Stimulated activated memory B cell treated with anti-CD40 and anti-IgM and Interleukin-4, amounts not matched to agents 10 μg/mL and 1 μg/mL and 100 μg/mL, for 72 hours (primary cell): ENCODE data around the gene CD38.
A peak's percentile ranks its signal among the peaks of the same experiment; 100 is the strongest.
"Not testable (repeated sequence)": the region's sequence is repeated elsewhere in the genome, so short reads cannot be mapped to it uniquely, and the experiment has no call there.

Experiments used
- ATAC-seq: fragments of 150-1000 bp; cut with Tn5 transposase; 2 replicates; pipeline ENCODE4 v1.10.0; 2021
- H3K27ac Mint-ChIP-seq: one replicate; pipeline ENCODE4 v1.8.0; 2022; ENCODE audit warnings: mild to moderate bottlenecking, mixed read lengths
- H3K27me3 Mint-ChIP-seq: one replicate; pipeline ENCODE4 v1.8.0; 2022; ENCODE audit warnings: mixed read lengths
- H3K36me3 Mint-ChIP-seq: one replicate; pipeline ENCODE4 v1.8.0; 2022; ENCODE audit warnings: mixed read lengths
- H3K4me1 Mint-ChIP-seq: one replicate; pipeline ENCODE4 v1.8.0; 2022; ENCODE audit warnings: mixed read lengths
- H3K4me3 Mint-ChIP-seq: one replicate; pipeline ENCODE4 v1.8.0; 2022; ENCODE audit warnings: mild to moderate bottlenecking, moderate library complexity, mixed read lengths
- H3K9me3 Mint-ChIP-seq: one replicate; pipeline ENCODE4 v1.8.0; 2022; ENCODE audit warnings: mixed read lengths

CD38 gene

GRCh38 chr4:15805583-15806517 is 27.7 kb downstream of the CD38 start:
- peaks cover 5% of the 10 kb centered on the region for H3K27me3 Mint-ChIP-seq
- H3K9me3 Mint-ChIP-seq: no peaks in the 10 kb centered on the region
- H3K36me3 Mint-ChIP-seq: peaks cover 2% of the 10 kb centered on the region
- peak; percentile 91 for ATAC-seq
- no peak overlapping the region for H3K27ac Mint-ChIP-seq
- peaks cover 29% of the 10 kb centered on the region for H3K4me1 Mint-ChIP-seq
- H3K4me3 Mint-ChIP-seq: no peak overlapping the region

DNA sequence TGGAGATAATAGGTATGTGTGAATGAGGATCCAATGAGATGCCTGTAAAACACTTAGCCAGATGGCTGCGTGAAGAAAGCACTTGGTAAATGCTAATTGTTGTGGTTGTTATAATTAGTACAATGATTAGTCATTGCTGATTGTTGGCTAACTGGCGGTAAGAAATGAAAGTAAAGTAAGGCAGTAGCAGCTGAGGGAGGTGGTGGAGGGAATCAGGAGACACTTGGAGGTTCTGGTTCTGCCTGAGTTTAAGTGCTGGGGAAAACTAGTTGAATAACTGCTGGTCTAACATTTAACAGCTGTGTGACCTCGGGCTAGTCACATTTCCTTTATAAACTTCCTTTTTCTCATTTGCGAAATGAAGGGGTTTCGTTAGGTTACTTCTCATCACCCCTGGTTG is 30.9 kb downstream of the CD38 start:
- Mint-ChIP-seq H3K4me3 (peak overlapping the region; percentile 16), H3K4me1 (peaks cover 29% of the 10 kb centered on the region), H3K9me3 (no peaks in the 10 kb centered on the region), H3K36me3 (no peaks in the 10 kb centered on the region), H3K27ac (no peak overlapping the region), H3K27me3 (no peaks in the 10 kb centered on the region)
- peak; percentile 62 for ATAC-seq

DNA sequence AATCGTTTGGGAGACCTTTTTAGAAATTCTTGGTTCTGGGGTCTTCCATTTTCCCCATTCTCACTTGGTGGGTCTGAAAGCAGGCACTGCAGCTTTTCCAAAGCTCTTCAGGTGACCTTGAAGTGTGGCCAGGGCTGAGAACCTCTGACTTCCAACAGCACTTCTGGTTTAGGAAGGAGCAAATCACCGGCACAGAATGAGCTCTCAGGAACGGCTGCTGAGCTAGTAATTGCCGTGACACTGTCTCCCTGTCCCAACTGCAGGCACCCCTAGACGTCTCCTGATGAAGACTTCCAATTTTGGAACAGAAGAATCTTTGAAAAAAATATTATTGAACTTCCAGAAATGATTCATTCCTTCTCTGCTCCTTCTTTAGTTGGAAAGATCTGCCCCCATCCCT is 31.3 kb downstream of the CD38 start:
- Mint-ChIP-seq H3K36me3 (no peaks in the 10 kb centered on the region), H3K4me3 (no peak overlapping the region), H3K4me1 (peaks cover 29% of the 10 kb centered on the region), H3K9me3 (no peaks in the 10 kb centered on the region), H3K27me3 (no peaks in the 10 kb centered on the region), H3K27ac (no peak overlapping the region)
- ATAC-seq: no peak

GRCh38 chr4:15811703-15812337 is 33.7 kb downstream of the CD38 start:
- Mint-ChIP-seq H3K27ac (no peak overlapping the region), H3K27me3 (no peaks in the 10 kb centered on the region), H3K4me1 (peaks cover 16% of the 10 kb centered on the region), H3K9me3 (no peaks in the 10 kb centered on the region), H3K4me3 (no peak overlapping the region), H3K36me3 (no peaks in the 10 kb centered on the region)
- no peak for ATAC-seq

GRCh38 chr4:15832523-15833451 is 54.7 kb downstream of the CD38 start:
- Mint-ChIP-seq H3K36me3 (peaks cover 19% of the 10 kb centered on the region), H3K27ac (peak overlapping the region; percentile 64)
- peak; percentile 83 for ATAC-seq

GRCh38 chr4:15833801-15834200 is 55.7 kb downstream of the CD38 start:
- Mint-ChIP-seq H3K4me3 (no peak overlapping the region), H3K4me1 (peaks cover 7% of the 10 kb centered on the region), H3K27ac (no peak overlapping the region), H3K27me3 (peaks cover 6% of the 10 kb centered on the region), H3K9me3 (peaks cover 14% of the 10 kb centered on the region), H3K36me3 (peaks cover 19% of the 10 kb centered on the region)
- ATAC-seq: no peak

More at GRCh38 chr4:15832523-15833451, 54.7 kb downstream of the CD38 start:
- H3K4me3 Mint-ChIP-seq: no peak overlapping the region
- H3K4me1 Mint-ChIP-seq: peaks cover 7% of the 10 kb centered on the region
- H3K27me3 Mint-ChIP-seq: peaks cover 6% of the 10 kb centered on the region
- peaks cover 14% of the 10 kb centered on the region for H3K9me3 Mint-ChIP-seq

DNA sequence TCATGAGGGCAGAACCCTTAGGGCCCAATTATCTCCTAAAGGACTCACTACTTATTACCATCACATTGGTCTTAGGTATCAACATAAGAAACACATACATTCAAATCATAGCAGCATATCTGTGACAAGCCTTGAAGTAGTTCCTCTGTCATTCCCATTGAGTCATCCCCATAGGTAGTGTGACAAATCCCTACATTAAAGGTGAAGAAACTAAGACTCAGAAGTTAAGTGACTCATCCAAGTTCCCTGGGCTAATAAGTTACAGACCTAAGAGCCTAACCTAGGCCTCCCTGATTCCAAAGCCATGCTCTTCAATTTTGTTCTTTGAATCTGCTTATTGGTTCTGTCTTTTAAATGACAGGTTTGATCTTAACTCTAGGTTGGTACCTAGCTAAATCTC is 58.2 kb downstream of the CD38 start:
- Mint-ChIP-seq H3K27me3 (no peaks in the 10 kb centered on the region), H3K36me3 (peaks cover 14% of the 10 kb centered on the region)
- ATAC-seq: no peak

GRCh38 chr4:15837591-15837990 is 59.5 kb downstream of the CD38 start:
- H3K9me3 Mint-ChIP-seq: no peaks in the 10 kb centered on the region
- no peak overlapping the region for H3K27ac Mint-ChIP-seq
- H3K36me3 Mint-ChIP-seq: peaks cover 16% of the 10 kb centered on the region
- ATAC-seq: no peak
- no peaks in the 10 kb centered on the region for H3K27me3 Mint-ChIP-seq
- no peak overlapping the region for H3K4me3 Mint-ChIP-seq
- H3K4me1 Mint-ChIP-seq: peaks cover 6% of the 10 kb centered on the region

More for the DNA sequence above, 58.2 kb downstream of the CD38 start:
- Mint-ChIP-seq H3K4me1 (peaks cover 7% of the 10 kb centered on the region), H3K27ac (no peak overlapping the region), H3K4me3 (no peak overlapping the region), H3K9me3 (no peaks in the 10 kb centered on the region)

GRCh38 chr4:15841194-15841730 is 63.1 kb downstream of the CD38 start:
- H3K27ac Mint-ChIP-seq, H3K9me3 Mint-ChIP-seq, H3K4me3 Mint-ChIP-seq, H3K4me1 Mint-ChIP-seq, H3K27me3 Mint-ChIP-seq, ATAC-seq: not testable (repeated sequence)
- H3K36me3 Mint-ChIP-seq: peaks cover 16% of the 10 kb centered on the region

- H3K4me1 Mint-ChIP-seq: no peaks in the 10 kb centered on the region
- ATAC-seq: no peak
- H3K27ac Mint-ChIP-seq: no peak overlapping the region
- H3K9me3 Mint-ChIP-seq: no peaks in the 10 kb centered on the region
- H3K27me3 Mint-ChIP-seq: no peaks in the 10 kb centered on the region
- H3K4me3 Mint-ChIP-seq: no peak overlapping the region
- no peaks in the 10 kb centered on the region for H3K36me3 Mint-ChIP-seq
Measured at GRCh38 chr4:15847746-15848145, 69.6 kb downstream of the CD38 start.

GRCh38 chr4:15848191-15848842 is 70.2 kb downstream of the CD38 start:
- H3K4me3 Mint-ChIP-seq: no peak overlapping the region
- no peaks in the 10 kb centered on the region for H3K36me3 Mint-ChIP-seq
- no peaks in the 10 kb centered on the region for H3K4me1 Mint-ChIP-seq
- H3K9me3 Mint-ChIP-seq: no peaks in the 10 kb centered on the region
- H3K27ac Mint-ChIP-seq: no peak overlapping the region
- H3K27me3 Mint-ChIP-seq: no peaks in the 10 kb centered on the region
- no peak for ATAC-seq

GRCh38 chr4:15851969-15852368 is 73.8 kb downstream of the CD38 start:
- Mint-ChIP-seq H3K27me3 (no peaks in the 10 kb centered on the region), H3K4me1 (no peaks in the 10 kb centered on the region), H3K9me3 (no peaks in the 10 kb centered on the region), H3K4me3 (no peak overlapping the region), H3K36me3 (no peaks in the 10 kb centered on the region), H3K27ac (no peak overlapping the region)
- no peak for ATAC-seq

- H3K9me3 Mint-ChIP-seq: no peaks in the 10 kb centered on the region
- no peak for ATAC-seq
- no peaks in the 10 kb centered on the region for H3K27me3 Mint-ChIP-seq
- H3K27ac Mint-ChIP-seq: no peak overlapping the region
- H3K4me1 Mint-ChIP-seq: no peaks in the 10 kb centered on the region
- no peaks in the 10 kb centered on the region for H3K36me3 Mint-ChIP-seq
- no peak overlapping the region for H3K4me3 Mint-ChIP-seq
Measured at GRCh38 chr4:15852524-15852923, 74.4 kb downstream of the CD38 start.

DNA sequence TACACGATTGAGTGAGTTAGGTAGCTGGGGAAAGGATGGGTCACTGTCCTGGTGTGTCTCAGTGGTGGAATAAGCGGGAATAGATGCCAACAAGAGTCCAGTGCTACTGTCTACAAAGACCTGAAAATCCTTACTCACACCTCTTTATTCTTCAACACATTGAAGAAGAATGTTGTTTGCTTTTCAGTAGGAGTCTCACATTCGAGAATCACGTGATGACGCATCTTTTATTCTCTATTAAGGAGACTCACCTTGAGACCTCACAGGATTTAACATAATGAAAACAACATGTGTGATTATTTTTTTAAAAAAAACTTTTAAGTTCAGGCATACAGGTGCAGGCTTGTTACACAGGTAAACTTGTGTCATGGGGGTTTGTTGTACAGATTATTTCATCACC is 75.2 kb downstream of the CD38 start:
- Mint-ChIP-seq H3K27ac (no peak overlapping the region), H3K4me3 (no peak overlapping the region), H3K27me3 (no peaks in the 10 kb centered on the region), H3K9me3 (no peaks in the 10 kb centered on the region), H3K36me3 (no peaks in the 10 kb centered on the region), H3K4me1 (no peaks in the 10 kb centered on the region)
- no peak for ATAC-seq
